Activated naive CD4-positive, alpha-beta T cell treated with anti-CD3 and anti-CD28 coated beads for 36 hours (primary cell): Measurements from ENCODE around the gene THADA. TPM values are rescaled to one million over a fixed set of nuclear protein-coding genes. Genes with fewer than 3 reads are reported as not detected.

Source experiments
- CTCF ChIA-PET: fragments of 350-600 bp; sonication (Branson Sonifier 250); formaldehyde crosslinking; loops from one replicate; lab custom pipeline; 2021; ENCODE audit warnings: antibody characterized with exemption; lab: Charles Lee
- DNase-seq: peaks from one replicate; pipeline ENCODE4 v3.0.0-alpha.2; 2020
- H3K27ac Mint-ChIP-seq: one replicate; pipeline ENCODE4 v1.8.0; 2021; ENCODE audit warnings: mild to moderate bottlenecking, mixed read lengths
- H3K27me3 Mint-ChIP-seq: one replicate; pipeline ENCODE4 v1.8.0; 2021; ENCODE audit warnings: low read depth, mixed read lengths
- H3K36me3 Mint-ChIP-seq: one replicate; pipeline ENCODE4 v1.8.0; 2021; ENCODE audit warnings: low read depth, mixed read lengths
- H3K4me1 Mint-ChIP-seq: one replicate; pipeline ENCODE4 v1.8.0; 2021; ENCODE audit warnings: low read depth, mixed read lengths
- H3K4me3 Mint-ChIP-seq: one replicate; pipeline ENCODE4 v1.8.0; 2021; ENCODE audit warnings: mild to moderate bottlenecking, moderate library complexity, mixed read lengths
- H3K9me3 Mint-ChIP-seq: one replicate; pipeline ENCODE4 v1.8.0; 2021; ENCODE audit warnings: mixed read lengths
- intact Hi-C: fragments of 100-400 bp; cut with micrococcal nuclease; formaldehyde crosslinking; loops from one replicate; pipeline ENCODE4 v1.15.1; 2023
- total RNA-seq, 2 experiments: library from RNA; stranded (reverse); gene quantifications; one replicate each; pipeline ENCODE4 v1.2.3, GENCODE V29; 2021

The THADA gene
- total RNA-seq, 2 experiments from 2014 or later: 28.6 to 31.5 TPM

- H3K4me3 Mint-ChIP-seq: no peak overlapping the region
- H3K9me3 Mint-ChIP-seq: no peaks in the 10 kb centered on the region
- peaks cover 9% of the 10 kb centered on the region for H3K36me3 Mint-ChIP-seq
- no peaks in the 10 kb centered on the region for H3K27me3 Mint-ChIP-seq
- H3K4me1 Mint-ChIP-seq: peaks cover 29% of the 10 kb centered on the region
- CTCF ChIA-PET: interaction anchor here (0.8 to 1.1 kb wide), 2 partner anchors 22 to 370 kb away, joined by 3 to 5 read pairs; no protein-coding TSS in a partner anchor
- intact Hi-C loops: no loop called here
- DNase-seq: no peak
- no peak overlapping the region for H3K27ac Mint-ChIP-seq
Observed at GRCh38 chr2:43592443-43592842, 3.4 kb downstream of the THADA start.

- Mint-ChIP-seq H3K36me3 (peaks cover 36% of the 10 kb centered on the region), H3K27ac (no peak overlapping the region), H3K27me3 (no peaks in the 10 kb centered on the region), H3K9me3 (no peaks in the 10 kb centered on the region), H3K4me3 (no peak overlapping the region), H3K4me1 (peaks cover 13% of the 10 kb centered on the region)
- CTCF ChIA-PET: interaction anchor here (0.6 to 1.8 kb wide), 3 partner anchors 9 to 760 kb away, joined by 3 to 12 read pairs (median 3); no protein-coding TSS in a partner anchor
- DNase-seq: no peak
- intact Hi-C loops: no loop called here
Observed at GRCh38 chr2:43585708-43586107, 10.1 kb downstream of the THADA start.

- no peak overlapping the region for H3K4me3 Mint-ChIP-seq
- CTCF ChIA-PET: interaction anchor here (0.6 to 4.2 kb wide), 4 partner anchors 10 to 658 kb away, joined by 3 to 36 read pairs (median 6); no protein-coding TSS in a partner anchor
Observed at GRCh38 chr2:43579275-43579981, 16.4 kb downstream of the THADA start.

GRCh38 chr2:43576981-43577892 lies 18.6 kb downstream of the THADA start:
- H3K4me3 Mint-ChIP-seq: no peak overlapping the region
- no peaks in the 10 kb centered on the region for H3K27me3 Mint-ChIP-seq
- peaks cover 7% of the 10 kb centered on the region for H3K4me1 Mint-ChIP-seq
- H3K9me3 Mint-ChIP-seq: no peaks in the 10 kb centered on the region
- CTCF ChIA-PET: interaction anchor here (0.5 to 4.2 kb wide), 33 partner anchors 8 to 1885 kb away, joined by 3 to 36 read pairs (median 4); partner anchors contain the start of genes PLEKHH2 and THADA
- H3K27ac Mint-ChIP-seq: no peak overlapping the region
- intact Hi-C loops: loop anchor here (2.0 kb wide), 1 partner anchor 18 kb away; no protein-coding TSS in a partner anchor
- H3K36me3 Mint-ChIP-seq: peaks cover 41% of the 10 kb centered on the region
- peak; percentile 38 for DNase-seq

More at GRCh38 chr2:43579275-43579981, 16.4 kb downstream of the THADA start:
- H3K27me3 Mint-ChIP-seq: no peaks in the 10 kb centered on the region
- H3K9me3 Mint-ChIP-seq: no peaks in the 10 kb centered on the region
- no peak overlapping the region for H3K27ac Mint-ChIP-seq
- intact Hi-C loops: no loop called here
- DNase-seq: no peak
- peaks cover 4% of the 10 kb centered on the region for H3K4me1 Mint-ChIP-seq
- peaks cover 41% of the 10 kb centered on the region for H3K36me3 Mint-ChIP-seq

GRCh38 chr2:43572244-43572643 lies 23.6 kb downstream of the THADA start:
- Mint-ChIP-seq H3K4me1 (peaks cover 24% of the 10 kb centered on the region), H3K27me3 (no peaks in the 10 kb centered on the region), H3K27ac (no peak overlapping the region), H3K4me3 (no peak overlapping the region), H3K9me3 (no peaks in the 10 kb centered on the region), H3K36me3 (peaks cover 48% of the 10 kb centered on the region)
- CTCF ChIA-PET: interaction anchor here (0.7 to 1.3 kb wide), 2 partner anchors 12 to 33 kb away, joined by 3 to 4 read pairs; no protein-coding TSS in a partner anchor
- intact Hi-C loops: no loop called here
- no peak for DNase-seq

- H3K36me3 Mint-ChIP-seq: peaks cover 46% of the 10 kb centered on the region
- peaks cover 36% of the 10 kb centered on the region for H3K4me1 Mint-ChIP-seq
- DNase-seq: peak; percentile 35
- peak overlapping the region; percentile 11 for H3K4me3 Mint-ChIP-seq
- no peaks in the 10 kb centered on the region for H3K27me3 Mint-ChIP-seq
- intact Hi-C loops: loop anchor here (1.0 kb wide), 1 partner anchor 11 kb away; no protein-coding TSS in a partner anchor
- H3K27ac Mint-ChIP-seq: peak overlapping the region; percentile 83
- H3K9me3 Mint-ChIP-seq: no peaks in the 10 kb centered on the region
- CTCF ChIA-PET: interaction anchor here (1.0 to 2.1 kb wide), 2 partner anchors 8 to 20 kb away, joined by 6 to 8 read pairs; no protein-coding TSS in a partner anchor
Observed at GRCh38 chr2:43569921-43570320, 25.9 kb downstream of the THADA start.

GRCh38 chr2:43568228-43568627 lies 27.6 kb downstream of the THADA start:
- Mint-ChIP-seq H3K27me3 (no peaks in the 10 kb centered on the region), H3K4me1 (peaks cover 37% of the 10 kb centered on the region), H3K27ac (peak overlapping the region; percentile 18), H3K4me3 (no peak overlapping the region), H3K9me3 (no peaks in the 10 kb centered on the region), H3K36me3 (peaks cover 45% of the 10 kb centered on the region)
- DNase-seq: no peak
- CTCF ChIA-PET: interaction anchor here (2.1 to 5.7 kb wide), 2 partner anchors 9 to 10 kb away, joined by 8 to 36 read pairs; no protein-coding TSS in a partner anchor
- intact Hi-C loops: no loop called here

GRCh38 chr2:43566461-43566729 lies 29.4 kb downstream of the THADA start:
- Mint-ChIP-seq H3K27ac (no peak overlapping the region), H3K36me3 (peaks cover 48% of the 10 kb centered on the region), H3K4me1 (peaks cover 51% of the 10 kb centered on the region), H3K27me3 (no peaks in the 10 kb centered on the region), H3K9me3 (no peaks in the 10 kb centered on the region), H3K4me3 (no peak overlapping the region)
- intact Hi-C loops: no loop called here
- no peak for DNase-seq
- CTCF ChIA-PET: interaction anchor here (5.7 kb wide), 1 partner anchor 11 kb away, joined by 36 read pairs; no protein-coding TSS in a partner anchor

GRCh38 chr2:43563679-43564078 lies 32.2 kb downstream of the THADA start:
- intact Hi-C loops: no loop called here
- Mint-ChIP-seq H3K4me1 (peaks cover 55% of the 10 kb centered on the region), H3K36me3 (peaks cover 52% of the 10 kb centered on the region), H3K9me3 (no peaks in the 10 kb centered on the region), H3K4me3 (no peak overlapping the region), H3K27me3 (no peaks in the 10 kb centered on the region), H3K27ac (no peak overlapping the region)
- no peak for DNase-seq
- CTCF ChIA-PET: interaction anchor here (1.0 to 5.7 kb wide), 2 partner anchors 14 to 80 kb away, joined by 3 to 36 read pairs; no protein-coding TSS in a partner anchor

- CTCF ChIA-PET: interaction anchor here (1.1 to 2.9 kb wide), 5 partner anchors 10 to 428 kb away, joined by 3 to 11 read pairs (median 4); no protein-coding TSS in a partner anchor
- no peaks in the 10 kb centered on the region for H3K9me3 Mint-ChIP-seq
- intact Hi-C loops: no loop called here
- no peaks in the 10 kb centered on the region for H3K27me3 Mint-ChIP-seq
- peaks cover 54% of the 10 kb centered on the region for H3K36me3 Mint-ChIP-seq
- H3K4me3 Mint-ChIP-seq: no peak overlapping the region
- DNase-seq: no peak
- peak overlapping the region; percentile 93 for H3K27ac Mint-ChIP-seq
- peaks cover 38% of the 10 kb centered on the region for H3K4me1 Mint-ChIP-seq
Observed at GRCh38 chr2:43560231-43560547, 35.6 kb downstream of the THADA start.

- Mint-ChIP-seq H3K27ac (peak overlapping the region; percentile 93), H3K4me3 (peak overlapping the region; percentile 24), H3K4me1 (peaks cover 38% of the 10 kb centered on the region), H3K27me3 (no peaks in the 10 kb centered on the region), H3K36me3 (peaks cover 54% of the 10 kb centered on the region), H3K9me3 (no peaks in the 10 kb centered on the region)
- CTCF ChIA-PET: interaction anchor here (1.1 to 2.9 kb wide), 5 partner anchors 11 to 427 kb away, joined by 3 to 11 read pairs (median 4); no protein-coding TSS in a partner anchor
- peak; percentile 28 for DNase-seq
- intact Hi-C loops: loop anchor here (1.0 to 5.0 kb wide), 7 partner anchors 11 to 412 kb away; partner anchors contain the start of gene THADA
Observed at GRCh38 chr2:43559391-43560230, 36.2 kb downstream of the THADA start.
